HuH-7.5 (cell line): ENCODE data around the gene UNC119B.

ENCODE experiments used
- DNase-seq: peaks from one replicate; pipeline ENCODE4 v3.0.0; 2011; ENCODE audit warnings: low spot score

The UNC119B gene

DNA sequence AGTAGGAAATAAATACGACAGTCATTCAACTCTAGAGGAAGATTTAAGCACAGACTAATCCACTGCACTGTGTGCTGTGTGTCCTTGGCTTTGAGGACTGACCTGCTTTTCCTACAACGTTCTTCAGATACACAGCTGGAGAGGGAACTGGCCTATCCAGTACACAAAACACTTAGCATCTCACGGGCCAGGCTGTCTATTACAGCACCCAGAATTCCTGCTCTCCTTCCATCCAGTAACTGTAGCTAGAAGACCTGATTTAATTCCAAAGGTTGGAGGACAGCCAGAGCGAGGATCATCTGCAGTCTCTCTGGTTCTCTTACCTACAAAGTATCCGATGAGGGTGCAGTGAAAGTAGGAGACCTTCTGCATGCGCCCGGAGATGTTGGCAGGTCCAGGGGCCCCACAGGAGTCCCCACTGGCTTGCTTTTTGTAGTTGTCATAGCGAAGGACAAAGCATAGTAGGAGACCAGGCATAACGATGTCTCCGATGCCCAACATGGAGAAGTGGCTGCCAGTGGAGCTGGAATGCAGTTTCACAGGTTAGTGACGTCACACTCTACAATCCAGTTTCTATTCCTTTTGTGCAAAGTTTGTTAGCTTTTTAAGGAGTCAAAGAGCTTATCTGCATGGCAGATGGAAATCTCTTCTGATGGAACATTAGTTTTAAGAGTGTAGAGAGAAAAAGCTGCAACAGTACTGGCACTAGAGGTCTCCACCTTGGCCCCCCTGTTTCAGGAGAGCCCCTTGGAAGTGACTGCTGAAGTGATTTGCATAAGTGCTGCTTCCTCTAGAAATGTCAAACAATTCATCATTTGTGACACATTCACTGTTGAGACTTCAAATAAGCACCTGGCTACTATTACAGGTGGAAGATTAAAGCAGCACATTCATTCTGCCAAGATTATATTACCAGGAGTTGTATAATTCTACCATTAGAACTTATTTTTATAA lies 57.1 kb downstream of the UNC119B start:
- DNase-seq = no peak

DNA sequence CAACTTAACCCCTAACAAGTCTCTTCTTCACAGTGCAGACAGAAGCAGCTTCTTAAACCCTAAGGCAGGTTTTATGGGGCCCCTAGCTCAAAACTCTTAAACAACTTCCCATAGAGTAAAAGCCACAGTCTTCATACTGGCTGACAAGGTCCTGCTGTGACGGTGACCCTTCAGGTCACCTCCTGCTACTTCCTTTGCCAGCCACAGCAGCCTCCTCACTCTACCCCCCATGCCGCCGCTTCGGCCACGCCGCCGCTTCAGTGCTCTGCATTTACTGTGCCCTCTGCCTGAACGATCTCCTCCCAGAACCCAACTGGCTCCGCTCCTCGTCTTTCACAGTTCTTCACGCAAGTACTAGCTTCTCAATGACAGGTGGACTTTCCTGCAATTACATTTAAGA lies 60.8 kb downstream of the UNC119B start:
- no peak for DNase-seq
